HepG2 (cell line): Measurements from ENCODE around the gene UHMK1. TPM values are rescaled to one million over a fixed set of nuclear protein-coding genes. Genes with fewer than 3 reads are reported as not detected.

Experiments used
- ASH2L ChIP-seq: fragments of 300-600, 200-600 bp; sonication (generic); IDR thresholded peaks from 2 replicates; pipeline ENCODE4 v1.7.0; 2017; ENCODE audit warnings: low read depth, mild to moderate bottlenecking, moderate library complexity, mixed read lengths, low read length; ENCODE audit not compliant: insufficient read length
- CSRNP1 ChIP-seq: sonication (generic); formaldehyde crosslinking; IDR thresholded peaks from 2 replicates; pipeline ENCODE4 v1.8.1; 2023; ENCODE audit warnings: mild to moderate bottlenecking, missing genetic modification reagents
- DDIT3 ChIP-seq: sonication (generic); formaldehyde crosslinking; IDR thresholded peaks from 2 replicates; pipeline ENCODE4 v1.4.0; 2020; ENCODE audit warnings: mild to moderate bottlenecking, missing genetic modification reagents
- DPF2 ChIP-seq: sonication (generic); formaldehyde crosslinking; IDR thresholded peaks from 2 replicates; pipeline ENCODE4 v1.4.0; 2020; ENCODE audit warnings: mild to moderate bottlenecking, low read depth, missing genetic modification reagents, borderline replicate concordance
- HNF1A ChIP-seq, 2 experiments: sonication (generic) in 1 of 2; formaldehyde crosslinking in 1 of 2; IDR thresholded peaks; 2 replicates each; pipeline versions ENCODE4 v1.4.0 to v1.6.1; 2016 to 2020; ENCODE audit warnings: borderline replicate concordance in 1 of 2, low read depth in 1 of 2, mild to moderate bottlenecking in 1 of 2, missing genetic modification reagents in 1 of 2
- HNRNPL ChIP-seq: fragments of 200-400 bp; formaldehyde crosslinking; IDR thresholded peaks from 2 replicates; pipeline ENCODE4 v1.6.1; 2017; ENCODE audit warnings: mild to moderate bottlenecking, low read depth, low read length
- MAFK ChIP-seq, 2 experiments: IDR thresholded peaks in 1 of 2; conservative IDR thresholded peaks in 1 of 2; 2 replicates each; pipeline ENCODE4 v1.6.1; 2011; ENCODE audit warnings: improper control_type of control experiment in 2 of 2, low read length in 2 of 2
- NFE2 ChIP-seq: sonication (generic); formaldehyde crosslinking; IDR thresholded peaks from 2 replicates; pipeline ENCODE4 v1.4.0; 2020; ENCODE audit warnings: missing genetic modification reagents
- NFE2L2 ChIP-seq: fragments of 150-350 bp; IDR thresholded peaks from 2 replicates; pipeline ENCODE4 v1.6.1; 2014; ENCODE audit warnings: low read length
- SIX1 ChIP-seq: sonication (generic); formaldehyde crosslinking; IDR thresholded peaks from 2 replicates; pipeline ENCODE4 v1.4.0; 2020; ENCODE audit warnings: missing genetic modification reagents, borderline replicate concordance
- SMAD3 ChIP-seq: sonication (generic); formaldehyde crosslinking; IDR thresholded peaks from 2 replicates; pipeline ENCODE4 v1.4.0; 2020; ENCODE audit warnings: missing genetic modification reagents
- ZNF10 ChIP-seq: sonication (generic); formaldehyde crosslinking; IDR thresholded peaks from 2 replicates; pipeline ENCODE4 v1.4.0; 2020; ENCODE audit warnings: mild to moderate bottlenecking, low read depth, missing genetic modification reagents, borderline replicate concordance
- ZNF362 ChIP-seq: sonication (generic); formaldehyde crosslinking; IDR thresholded peaks from 2 replicates; pipeline ENCODE4 v1.4.0; 2020; ENCODE audit warnings: missing genetic modification reagents, mild to moderate bottlenecking, borderline replicate concordance
- ZNF460 ChIP-seq: sonication (generic); formaldehyde crosslinking; IDR thresholded peaks from 2 replicates; pipeline ENCODE4 v1.5.1; 2020; ENCODE audit warnings: missing genetic modification reagents, mild to moderate bottlenecking, borderline replicate concordance
- ZNF563 ChIP-seq: sonication (generic); formaldehyde crosslinking; IDR thresholded peaks from 2 replicates; pipeline ENCODE4 v1.8.0; 2022; ENCODE audit warnings: mild to moderate bottlenecking, moderate library complexity, missing genetic modification reagents
- ZNF850 ChIP-seq: sonication (generic); formaldehyde crosslinking; conservative IDR thresholded peaks from 2 replicates; pipeline ENCODE4 v1.9.0; 2021; ENCODE audit warnings: mild to moderate bottlenecking, missing genetic modification reagents
- polyA plus RNA-seq, 8 experiments: library from polyadenylated mRNA; depleted of rRNA in 3 of 8; stranded (reverse) in 7 of 8; unstranded in 1 of 8; fragments of >200 nt; fragmentation: Illumina TruSeq in 4 of 8; extraction: Trizol in 4 of 8; gene quantifications; 2 replicates each; pipeline versions ENCODE4 v1.2.1 to v1.2.3, GENCODE V29; 2011 to 2016; ENCODE audit warnings: low read depth in 4 of 8, missing spikeins in 1 of 8, mixed read lengths in 1 of 8; ENCODE audit not compliant: insufficient read depth in 1 of 8
- total RNA-seq, 5 experiments: library from RNA; depleted of rRNA; stranded (reverse); fragments of >200 nt; fragmentation: Illumina TruSeq; extraction: Trizol; gene quantifications; 2 replicates each; pipeline ENCODE4 v1.2.3, GENCODE V29; 2016; ENCODE audit warnings: low read depth in 1 of 5

UHMK1 gene
- total and polyA plus RNA-seq, 2 of the 13 experiments (the other 11 are each of a cell fraction or from before 2014, with no cell fraction given) = 12.9 to 20.0 TPM

GRCh38 chr1:162560303-162561036 lies 62.9 kb downstream of the UHMK1 start (continued):
- peak; percentile 45 for TF ChIP-seq ASH2L
- TF ChIP-seq NFE2 (CRISPR knock-in tag) = no peak
- peak; percentile 43; the same call in 1 of the 2 replicates for TF ChIP-seq SIX1 (CRISPR knock-in tag)
- TF ChIP-seq ZNF563 = no peak
- TF ChIP-seq NFE2L2 = no peak
- TF ChIP-seq ZNF460 (CRISPR knock-in tag) = no peak; the same call in 1 of the 2 replicates
- no peak for TF ChIP-seq MAFK (conservative IDR thresholded peaks at IDR 0.05 in 1 of 2, IDR thresholded peaks at IDR 0.05 in 1 of 2; ENCODE audit: low read length in 2 of 2)
- no peak for TF ChIP-seq HNRNPL
- TF ChIP-seq CSRNP1 (CRISPR knock-in tag) = 0 out of 2 replicates have a peak, but pooled peaks have one; percentile 1
- no peak for TF ChIP-seq ZNF10 (CRISPR knock-in tag)
- 0 out of 2 replicates have a peak, but pooled peaks have one; percentile 6 for TF ChIP-seq ZNF362
- no peak for TF ChIP-seq DPF2 (CRISPR knock-in tag)
- no peak; the same call in 1 of the 2 replicates for TF ChIP-seq ZNF850 (CRISPR knock-in tag)
- TF ChIP-seq DDIT3 = 0 out of 2 replicates have a peak, but pooled peaks have one; percentile 50
- no peak for TF ChIP-seq HNF1A (IDR thresholded peaks at IDR 0.05; ENCODE audit: low read depth)
- 0 out of 2 replicates have a peak, but pooled peaks have one; percentile 42 for TF ChIP-seq HNF1A (CRISPR knock-in tag; IDR thresholded peaks at IDR 0.05; ENCODE audit: borderline replicate concordance)
- TF ChIP-seq SMAD3 (CRISPR knock-in tag) = peak; percentile 88; the same call in 1 of the 2 replicates
